NCI-H748 (cell line): ENCODE results near the gene GAB4.
"Not testable (repeated sequence)": the region's sequence is repeated elsewhere in the genome, so short reads cannot be mapped to it uniquely, and the experiment has no call there.

Experiments used
- DNase-seq: peaks from one replicate; lab custom pipeline; 2025; ENCODE audit not compliant: unreplicated experiment; lab: John Stamatoyannopoulos, UW

GAB4 gene

DNA sequence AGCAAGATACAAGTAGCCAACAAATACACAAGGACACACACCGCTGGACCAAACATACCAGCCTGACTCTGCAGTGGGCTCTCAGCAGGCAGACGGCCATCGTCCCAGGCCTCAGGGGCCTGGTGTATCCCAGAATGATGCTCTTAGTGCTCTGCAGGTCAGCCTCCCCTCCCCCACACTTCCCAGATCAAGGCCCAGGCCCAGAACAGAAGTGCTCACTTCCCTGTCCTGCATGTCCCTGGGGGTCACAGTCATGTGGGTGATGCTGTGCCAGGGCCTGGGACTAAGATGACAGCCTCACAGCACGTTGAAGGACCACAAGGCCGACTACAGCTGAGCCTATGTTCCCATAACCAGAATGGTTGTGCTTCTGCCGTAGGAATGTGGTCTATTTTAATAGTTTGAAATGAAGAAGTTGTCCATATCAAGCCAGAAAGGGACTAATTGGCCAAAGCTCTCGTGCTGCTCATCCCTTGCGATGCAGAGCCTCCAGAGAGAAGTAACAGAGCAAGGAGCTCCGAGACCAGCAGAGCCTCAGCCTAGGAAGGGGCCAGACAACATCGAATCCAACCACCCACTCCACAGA lies 48.6 kb downstream of the GAB4 start:
- DNase-seq, result no peak

DNA sequence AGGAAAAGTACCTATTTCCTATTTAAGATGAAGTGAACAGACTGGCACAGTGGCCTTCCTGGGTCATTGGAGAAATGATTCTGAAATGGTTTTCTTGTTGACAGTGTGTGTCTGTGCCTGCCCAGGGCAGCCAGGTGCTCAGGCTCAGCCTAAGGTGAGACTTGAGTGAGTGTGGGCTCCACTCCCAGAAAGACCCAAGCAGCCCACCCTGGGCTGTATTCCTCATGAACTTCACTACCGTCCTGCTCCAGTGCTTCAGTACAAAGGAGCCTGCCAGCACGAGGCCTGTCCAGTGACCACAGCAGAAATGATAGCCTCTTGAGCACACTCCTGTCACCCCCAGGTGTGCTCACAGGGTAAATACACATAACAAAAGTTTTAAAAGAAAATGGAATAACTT lies 49.5 kb downstream of the GAB4 start:
- DNase-seq, result no peak

DNA sequence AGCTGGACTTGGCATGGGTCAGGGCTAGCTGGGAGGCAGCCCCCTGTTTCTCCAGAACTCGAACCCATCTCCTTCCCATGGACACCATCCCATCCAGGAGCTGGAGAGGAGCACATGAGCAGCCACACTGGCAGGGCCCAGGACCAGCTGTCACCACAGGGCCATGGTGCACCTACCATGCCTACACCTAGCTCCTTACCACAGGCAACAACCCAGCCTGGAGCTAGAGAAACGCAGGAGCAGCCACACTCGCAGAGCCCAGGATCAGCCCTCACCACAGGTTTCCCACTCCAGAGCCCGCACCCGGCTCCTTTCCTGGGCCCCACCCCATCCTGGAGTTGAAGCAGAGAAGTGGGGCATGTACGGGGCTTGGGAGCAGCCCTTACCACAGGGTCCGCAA lies 50.2 kb downstream of the GAB4 start:
- no peak for DNase-seq

DNA sequence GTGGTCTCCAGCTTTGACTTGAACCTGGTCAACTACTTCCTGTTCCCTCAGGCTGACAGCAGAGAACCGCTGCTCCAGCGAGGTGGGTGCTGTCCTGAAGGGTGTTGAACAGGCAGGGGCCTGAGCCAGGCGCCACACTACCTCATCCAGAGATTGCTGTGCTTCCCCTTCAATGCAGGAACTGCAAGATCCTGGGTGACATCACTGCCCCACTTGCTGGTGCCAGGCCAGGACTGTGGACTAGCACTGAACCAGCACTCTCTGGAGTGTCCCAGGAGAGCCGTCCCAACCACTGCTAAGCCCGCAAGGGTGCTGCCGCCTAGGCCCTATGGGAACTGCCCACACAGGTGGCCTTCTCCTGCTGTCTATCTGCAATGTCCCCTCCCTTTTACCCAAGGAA lies 51.7 kb downstream of the GAB4 start:
- no peak for DNase-seq

DNA sequence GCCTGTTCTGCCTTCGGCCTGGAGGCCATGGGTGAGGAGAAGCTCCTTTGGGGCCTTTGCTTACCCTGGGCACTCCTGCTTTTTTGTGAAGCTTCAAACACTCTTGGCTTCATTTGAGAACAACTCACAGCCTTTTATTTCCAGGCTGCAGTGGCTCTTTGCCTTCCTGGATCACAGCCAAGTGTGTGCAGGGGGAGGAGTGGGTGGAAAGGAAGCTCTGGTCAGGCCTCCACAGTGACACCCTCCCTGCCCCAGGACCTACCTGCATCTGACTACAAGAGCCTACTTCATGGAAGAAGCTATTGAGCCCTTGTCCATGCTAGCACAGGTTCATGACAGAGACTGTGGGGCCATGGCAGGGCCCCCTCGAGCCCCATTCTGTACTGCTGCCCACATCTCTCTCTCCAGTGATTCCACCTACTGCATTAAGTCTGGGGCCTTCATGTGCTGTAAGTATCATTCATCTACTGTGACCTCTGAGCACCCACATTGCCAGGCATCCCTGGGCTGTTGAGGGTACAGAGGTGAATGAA lies 52.3 kb downstream of the GAB4 start:
- no peak for DNase-seq

DNA sequence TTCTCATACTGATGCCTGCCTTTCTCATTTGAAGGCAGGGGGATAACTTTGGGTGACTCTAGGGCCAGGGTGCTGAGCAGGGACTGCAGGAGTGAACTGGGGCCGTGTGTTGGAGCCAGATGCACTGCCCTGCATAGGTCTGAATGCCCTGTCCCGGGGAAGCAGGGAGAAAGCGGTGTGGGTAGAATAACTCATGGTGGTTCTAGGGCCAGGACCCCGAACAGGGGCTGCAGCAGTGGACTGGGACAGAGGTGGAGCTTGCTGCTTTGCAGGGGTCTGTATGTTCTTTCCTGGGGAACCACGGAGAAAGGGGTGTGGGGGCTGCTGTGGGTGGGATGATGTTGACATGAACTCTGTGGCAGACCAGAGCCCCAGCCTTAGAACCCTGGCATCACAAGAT lies 52.9 kb downstream of the GAB4 start:
- DNase-seq, result no peak

DNA sequence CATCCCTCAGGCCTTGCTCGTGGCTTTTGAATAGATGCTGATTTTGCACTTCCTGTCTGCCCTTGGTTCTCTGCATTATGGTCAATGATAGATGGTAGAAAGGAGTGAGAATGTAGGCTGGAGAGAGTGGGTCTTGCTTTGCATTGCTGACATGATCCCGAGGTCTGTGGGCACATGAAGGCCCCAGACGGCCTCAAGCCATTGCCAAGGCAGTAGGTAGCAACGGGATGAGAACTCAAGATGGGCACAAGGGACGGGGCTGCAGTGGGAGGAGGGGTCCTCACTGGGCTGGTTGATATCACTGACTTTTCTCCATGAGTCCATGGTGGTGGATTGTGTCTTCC lies 54.0 kb downstream of the GAB4 start:
- no peak for DNase-seq

DNA sequence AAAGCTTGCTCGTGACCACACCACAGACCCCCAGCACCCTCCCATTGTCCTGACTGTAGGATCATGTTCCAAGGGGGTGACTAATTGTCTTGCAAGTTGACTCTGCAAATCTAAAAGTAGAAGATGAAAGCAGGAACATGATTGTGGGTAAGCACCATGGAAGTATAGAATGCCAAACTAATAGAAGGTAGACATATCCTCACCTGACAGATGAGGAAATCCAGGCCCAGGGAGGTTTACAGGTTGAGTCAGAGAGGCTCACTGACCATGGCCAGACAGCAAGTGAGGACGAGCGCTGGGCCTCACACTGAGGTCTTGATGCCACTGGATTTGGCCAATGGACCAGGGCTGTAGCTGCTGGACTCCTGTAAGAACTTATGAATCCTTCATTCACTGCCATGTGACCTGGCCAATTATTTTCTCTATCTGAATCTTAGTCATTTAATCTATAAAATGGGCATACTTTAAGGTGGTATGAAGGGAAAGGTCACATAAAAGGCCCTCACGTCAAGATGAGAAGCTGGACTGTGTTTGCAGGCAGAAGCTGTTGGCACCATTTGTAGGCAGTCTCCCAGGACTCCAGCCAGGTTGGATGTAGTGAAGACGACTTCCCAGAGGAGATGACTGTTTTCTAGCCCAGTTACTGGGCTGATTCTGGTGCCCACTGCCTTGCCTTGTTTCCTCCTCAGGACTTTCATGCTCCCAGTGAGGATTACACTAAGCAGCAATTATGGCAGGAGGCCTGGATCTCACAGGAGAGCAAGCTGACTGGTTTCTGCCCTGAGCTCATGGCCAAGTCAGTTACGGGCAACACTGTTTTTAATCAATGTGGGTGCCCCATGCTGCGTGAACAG lies 54.6 kb downstream of the GAB4 start:
- DNase-seq, result no peak

DNA sequence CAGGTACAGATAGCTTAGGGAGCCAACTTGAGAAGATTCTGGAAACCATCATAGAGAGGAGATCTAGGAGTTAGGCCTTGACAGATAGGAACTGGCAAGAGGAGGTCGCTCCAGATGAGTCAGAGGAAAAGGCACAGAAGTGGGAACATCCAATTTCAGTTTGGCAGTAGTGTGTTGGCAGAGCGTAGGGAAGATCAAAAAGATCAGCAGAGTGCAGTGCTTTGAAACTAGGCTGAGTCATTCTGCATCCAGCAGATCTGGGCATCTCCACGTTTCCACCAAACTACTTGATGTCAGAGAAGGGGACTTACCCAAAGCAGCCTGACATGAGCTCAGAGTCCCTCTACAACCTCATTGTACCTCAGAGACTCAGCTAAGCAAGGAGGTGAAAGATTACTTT lies 58.5 kb downstream of the GAB4 start:
- DNase-seq, result no peak

DNA sequence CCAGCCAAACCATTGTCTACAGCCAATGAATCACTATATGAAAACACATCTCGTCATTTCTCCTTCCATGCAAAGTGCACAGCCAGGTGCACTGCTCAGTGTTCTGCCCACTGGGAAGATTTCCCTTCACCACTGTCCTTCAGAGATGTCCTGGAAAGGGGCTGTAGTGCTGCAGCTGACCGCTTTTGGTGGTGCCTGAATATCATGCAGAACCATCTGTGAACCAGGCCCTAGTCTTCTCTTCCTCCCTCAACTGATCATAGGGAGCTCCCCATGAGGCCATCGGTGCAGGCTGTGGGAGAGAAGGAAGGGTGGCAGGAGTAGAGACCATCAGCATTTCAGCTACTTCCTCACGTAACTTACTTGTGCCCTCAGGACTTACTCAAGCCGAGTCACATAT lies 70.2 kb downstream of the GAB4 start:
- no peak for DNase-seq

DNA sequence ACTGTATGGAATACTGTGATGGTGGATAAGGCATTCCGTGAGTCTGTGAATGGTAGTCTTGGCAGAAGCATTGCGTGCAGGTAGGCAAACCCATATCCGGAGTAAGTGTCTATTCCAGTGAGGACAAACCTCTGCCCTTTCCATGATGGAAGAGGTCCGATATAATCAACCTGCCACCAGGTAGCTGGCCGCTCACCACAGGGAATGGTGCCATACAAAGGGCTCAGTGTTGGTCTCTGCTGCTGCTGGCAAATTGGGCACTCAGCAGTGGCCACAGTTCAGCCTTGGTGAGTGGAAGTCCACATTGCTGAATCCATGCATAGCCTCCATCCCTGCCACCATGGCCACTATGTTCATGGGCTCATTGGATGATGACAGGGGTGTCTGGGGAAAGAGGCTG lies 70.8 kb downstream of the GAB4 start:
- DNase-seq, result not testable (repeated sequence)

DNA sequence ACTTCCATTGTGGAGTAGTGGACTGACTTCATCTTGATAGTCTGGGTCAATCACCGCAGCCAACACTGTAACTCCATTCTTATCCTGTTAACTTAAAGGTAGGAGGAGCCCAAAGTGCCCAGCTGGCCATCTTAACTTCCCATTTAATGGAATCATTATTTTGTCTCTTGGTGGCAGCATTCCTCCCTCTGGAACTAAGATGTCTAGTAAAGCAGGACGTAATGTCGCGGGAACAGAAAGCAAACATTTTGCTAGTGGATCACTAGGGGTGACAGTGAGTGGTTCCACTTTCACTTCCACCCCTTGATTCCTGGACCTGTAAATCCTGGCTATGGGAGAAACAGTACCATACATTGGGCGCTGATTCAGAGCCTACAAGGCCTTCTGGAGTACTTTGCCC lies 71.4 kb downstream of the GAB4 start:
- DNase-seq, result no peak

DNA sequence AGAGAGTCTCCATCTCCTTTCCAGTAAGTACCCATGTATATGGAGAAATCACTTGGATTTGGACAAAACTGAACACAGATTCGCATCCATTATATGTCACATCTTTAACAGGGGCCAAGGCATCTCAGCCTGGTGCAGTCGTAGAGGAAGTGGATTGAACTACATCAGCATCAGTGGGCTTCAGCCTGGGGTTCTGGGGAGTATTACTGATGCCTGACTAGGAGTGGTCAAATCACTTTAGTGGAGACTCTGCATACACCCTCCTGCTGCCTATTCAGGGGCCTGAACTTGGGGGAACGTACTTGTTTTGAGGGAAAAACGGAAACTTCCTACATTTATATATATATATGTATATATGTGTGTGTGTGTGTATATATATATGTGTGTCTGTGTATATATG lies 72.8 kb downstream of the GAB4 start:
- no peak for DNase-seq

DNA sequence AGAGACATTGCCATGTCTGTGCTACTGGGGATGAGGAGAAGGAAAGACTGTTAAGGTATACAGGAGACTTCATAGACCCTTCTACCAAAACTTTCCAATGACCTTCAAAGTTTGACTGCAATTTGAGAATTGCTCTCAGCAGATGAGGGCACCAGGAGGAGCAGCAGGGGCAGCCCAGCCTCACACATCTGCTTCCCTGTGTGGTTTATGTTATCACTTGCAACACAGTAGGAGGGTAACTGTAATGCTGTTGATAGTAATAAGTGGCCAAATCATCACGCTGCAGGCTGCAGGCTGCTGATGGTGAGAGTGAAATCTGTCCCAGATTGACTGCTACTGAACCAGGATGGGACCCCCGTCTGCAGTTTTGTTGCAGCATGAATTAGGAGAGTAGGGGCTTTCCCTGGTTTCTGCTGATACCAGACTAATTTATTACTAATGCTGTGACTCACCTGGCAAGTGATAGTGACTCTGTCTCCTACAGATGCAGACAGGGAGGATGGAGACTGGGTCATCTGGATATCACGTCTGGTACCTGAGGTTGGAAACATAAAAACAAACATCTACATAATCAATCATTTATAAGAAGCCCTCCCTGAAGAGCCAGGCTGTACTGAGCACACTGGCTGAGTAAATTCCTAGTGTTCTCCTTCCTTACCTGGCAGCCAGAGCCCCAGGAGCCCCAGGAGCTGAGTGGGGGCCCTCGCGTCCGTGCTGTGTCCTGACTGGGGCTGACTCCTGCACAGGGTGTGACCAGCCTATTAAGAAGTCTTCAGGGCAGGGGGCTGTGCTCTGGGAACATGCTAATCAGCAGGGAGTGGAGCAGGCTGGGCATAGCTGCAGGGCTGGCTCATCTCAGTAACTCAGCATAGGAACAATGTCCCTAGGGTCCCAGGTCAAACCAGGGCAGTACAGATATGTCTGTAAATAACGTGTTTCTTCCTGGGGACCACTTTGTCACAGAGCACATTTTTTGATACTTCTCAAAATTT lies 74.4 kb downstream of the GAB4 start:
- no peak for DNase-seq

DNA sequence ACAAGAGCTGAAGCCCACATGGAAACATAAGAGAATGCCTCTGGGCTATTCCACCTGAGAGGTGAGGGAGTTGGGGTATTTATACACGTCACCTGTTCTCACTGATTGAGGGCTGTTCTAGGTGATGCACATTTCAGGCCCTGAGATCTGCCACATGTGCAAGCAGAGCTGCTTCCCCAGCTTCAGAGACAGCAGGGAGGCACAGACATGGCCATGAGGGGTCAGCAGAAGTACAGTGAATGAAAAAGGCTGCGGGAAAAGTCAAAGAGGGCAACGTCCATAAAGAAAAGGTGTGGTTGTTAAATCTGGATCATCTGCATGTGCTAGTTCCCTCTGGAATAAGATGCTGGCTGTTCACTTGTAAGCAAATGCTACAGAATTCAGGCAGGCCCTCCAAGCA lies 75.4 kb downstream of the GAB4 start:
- DNase-seq, result no peak

DNA sequence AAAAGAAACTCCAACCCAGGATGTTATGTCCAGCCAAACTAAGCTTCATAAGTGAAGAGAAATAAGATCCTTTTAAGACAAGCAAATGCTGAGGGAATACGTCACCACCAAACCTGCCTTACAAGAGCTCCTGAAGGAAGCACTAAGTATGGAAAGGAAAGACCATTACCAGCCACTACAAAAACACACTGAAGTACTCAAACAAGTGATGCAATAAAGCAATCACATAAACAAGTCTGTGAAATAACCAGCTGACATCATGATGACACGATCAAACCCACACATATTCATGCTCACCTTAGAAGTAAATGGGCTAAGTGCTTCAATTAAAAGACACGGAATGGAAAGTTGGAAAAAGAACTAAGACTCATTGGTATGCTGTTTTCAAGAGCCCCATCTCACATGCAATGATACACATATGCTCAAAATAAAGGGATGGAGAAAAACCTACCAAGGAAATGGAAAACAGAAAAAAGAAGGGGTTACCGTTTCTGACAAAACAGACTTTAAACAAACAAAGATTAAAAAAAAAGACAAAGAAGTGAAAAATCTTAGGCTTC lies 82.5 kb downstream of the GAB4 start:
- DNase-seq, result no peak

DNA sequence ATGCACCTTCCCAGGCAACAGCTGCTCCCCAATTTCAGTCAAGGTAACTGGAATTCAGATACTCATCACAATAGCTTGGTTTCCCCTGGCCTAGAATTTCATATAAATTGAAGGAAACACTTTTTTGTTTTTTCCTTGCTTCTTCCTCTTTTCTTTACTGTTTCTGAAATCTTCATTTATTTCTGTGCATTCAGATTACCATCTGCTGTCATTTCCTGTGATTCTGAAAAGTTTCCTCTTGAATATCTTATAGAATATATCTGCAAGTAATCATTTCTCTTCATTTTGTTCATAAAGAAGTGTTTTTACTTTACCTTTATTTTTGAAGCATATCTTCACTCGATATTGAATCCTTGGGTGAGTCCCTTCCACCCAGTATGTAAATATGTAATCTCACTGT lies 85.3 kb downstream of the GAB4 start:
- DNase-seq, result no peak

DNA sequence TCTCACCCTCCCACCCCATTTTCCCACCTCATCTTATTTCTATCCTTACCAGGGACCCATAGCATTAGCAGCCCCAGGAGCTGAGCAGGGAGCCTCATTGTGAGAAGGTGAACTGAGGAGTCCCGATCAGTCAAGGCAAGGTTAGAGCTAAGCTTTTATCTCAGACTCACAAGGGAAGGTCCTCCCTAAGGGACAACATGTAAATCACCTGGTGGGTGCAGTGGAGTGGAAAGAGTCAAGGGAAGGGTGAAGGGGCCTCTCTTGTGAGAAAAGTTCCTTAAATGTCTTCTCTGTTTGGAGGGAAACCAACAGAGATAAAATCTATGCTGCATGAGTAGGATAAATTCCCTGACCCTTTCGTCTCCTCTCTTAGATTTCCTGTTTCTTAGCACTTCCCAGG lies 85.9 kb downstream of the GAB4 start:
- DNase-seq, result no peak

DNA sequence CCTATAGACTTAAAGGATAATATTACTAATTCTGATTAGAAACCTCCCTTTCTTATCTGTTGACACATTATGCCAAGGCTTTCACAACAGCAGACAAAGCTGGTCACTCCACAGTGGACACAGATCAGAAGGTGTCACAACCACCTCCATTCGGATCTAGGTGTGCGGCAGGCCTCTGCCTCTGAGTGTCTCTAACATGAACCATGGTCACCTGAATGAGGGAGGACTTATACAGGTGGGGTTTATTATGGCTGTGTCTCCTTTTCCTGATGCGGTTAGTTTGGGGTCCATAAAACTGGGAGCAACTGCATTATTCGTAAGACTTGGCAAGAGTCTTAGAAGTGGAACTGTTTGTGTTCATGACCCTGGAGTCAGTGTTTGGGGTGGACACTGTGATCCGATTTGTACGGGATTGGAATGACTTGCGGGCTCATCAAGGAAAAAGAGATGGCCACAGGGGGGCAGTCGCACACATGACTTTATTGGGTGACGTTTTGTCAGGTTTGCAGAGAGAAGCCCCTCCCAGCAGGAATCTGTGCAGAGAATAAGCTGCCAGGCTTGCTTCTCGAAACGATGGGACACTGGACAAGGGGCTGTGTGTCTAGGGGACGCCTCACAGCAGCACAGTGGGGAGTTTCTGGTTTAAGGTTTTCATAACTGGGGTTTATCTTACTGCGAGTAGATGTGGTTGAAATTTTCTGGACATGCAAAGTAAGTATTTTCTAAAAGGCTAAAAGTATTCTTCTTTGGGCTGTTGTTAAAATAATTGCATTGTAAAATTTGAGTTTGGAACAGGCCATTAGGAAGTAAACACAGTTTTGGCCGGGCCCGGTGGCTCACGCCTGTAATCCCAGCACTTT lies 90.6 kb downstream of the GAB4 start:
- peak; percentile 46 for DNase-seq

DNA sequence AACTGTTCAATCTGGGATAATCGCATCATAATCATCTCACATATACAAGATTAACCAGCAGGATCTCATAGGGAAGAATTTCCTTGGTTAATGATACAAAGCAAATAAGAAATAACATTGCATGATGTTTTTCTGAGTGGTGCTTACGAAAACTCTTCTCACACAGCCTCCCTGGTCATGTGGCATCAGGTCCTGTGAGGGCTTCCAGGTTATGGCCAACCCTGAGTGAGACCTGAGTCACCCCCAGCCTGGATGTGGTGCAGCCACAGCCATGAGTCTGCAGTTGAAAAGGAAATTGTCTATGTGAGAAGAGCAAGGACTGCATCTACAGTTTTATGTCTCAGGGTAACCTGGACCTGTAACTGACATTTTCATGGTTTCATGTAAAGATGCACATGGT lies 92.3 kb downstream of the GAB4 start:
- DNase-seq, result no peak
